CD4-positive, alpha-beta T cell treated with Interleukin-2 at 100 ng/mL for 4 hours (primary cell): ENCODE measurements around the gene KRT6B.
"Not testable (repeated sequence)": the region's sequence is repeated elsewhere in the genome, so short reads cannot be mapped to it uniquely, and the experiment has no call there.

Source experiments
- DNase-seq: peaks from one replicate; pipeline ENCODE4 v3.0.0-alpha.2; 2020; ENCODE audit warnings: low spot score

Gene KRT6B

GRCh38 chr12:52469853-52470252 is 17.9 kb upstream of the KRT6B start:
- DNase-seq = no peak

GRCh38 chr12:52464897-52465296 is 13.0 kb upstream of the KRT6B start:
- no peak for DNase-seq

DNA sequence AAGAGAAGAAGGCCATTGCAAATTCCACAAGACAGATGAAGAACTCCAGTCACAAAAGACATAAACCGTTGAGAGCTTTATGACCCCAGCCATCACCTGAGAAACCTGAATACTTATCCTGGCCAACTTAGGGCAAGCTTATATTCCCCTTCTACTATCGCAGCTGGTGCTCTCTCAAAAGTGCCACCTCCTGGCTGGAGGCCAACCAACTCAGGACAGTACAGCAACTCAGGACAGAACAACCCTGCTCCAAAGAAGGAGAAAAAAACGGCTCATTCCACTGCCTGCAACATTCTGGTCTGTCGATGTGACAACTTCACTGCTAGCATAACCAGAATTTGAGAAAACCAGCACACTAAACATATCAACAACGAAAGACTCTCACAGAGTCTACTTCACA is 9.7 kb upstream of the KRT6B start:
- no peak for DNase-seq

- DNase-seq = no peak
These were observed 6.9 kb upstream of the KRT6B start for GRCh38 chr12:52458861-52459260.

DNA sequence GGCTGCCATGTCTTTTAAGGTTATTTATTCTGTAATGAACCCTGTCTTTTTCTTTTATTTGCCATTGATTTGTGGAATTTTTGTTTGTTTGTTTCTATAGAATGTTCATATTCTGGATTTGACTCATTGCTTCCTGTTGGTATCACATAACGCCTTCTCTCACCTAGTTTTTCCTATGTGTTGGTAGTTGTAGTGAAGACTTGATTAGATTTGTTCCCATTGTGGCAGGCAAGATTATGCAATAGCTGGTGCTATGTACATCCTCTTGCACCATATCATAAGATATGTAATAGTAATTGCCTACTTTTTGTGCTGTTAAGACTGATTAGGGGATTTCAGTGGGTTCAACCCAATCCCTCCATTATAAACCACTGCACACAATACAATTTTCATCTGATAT is 3.9 kb upstream of the KRT6B start:
- no peak for DNase-seq

- no peak for DNase-seq
These were observed 2.7 kb upstream of the KRT6B start for GRCh38 chr12:52454411-52455201.

DNA sequence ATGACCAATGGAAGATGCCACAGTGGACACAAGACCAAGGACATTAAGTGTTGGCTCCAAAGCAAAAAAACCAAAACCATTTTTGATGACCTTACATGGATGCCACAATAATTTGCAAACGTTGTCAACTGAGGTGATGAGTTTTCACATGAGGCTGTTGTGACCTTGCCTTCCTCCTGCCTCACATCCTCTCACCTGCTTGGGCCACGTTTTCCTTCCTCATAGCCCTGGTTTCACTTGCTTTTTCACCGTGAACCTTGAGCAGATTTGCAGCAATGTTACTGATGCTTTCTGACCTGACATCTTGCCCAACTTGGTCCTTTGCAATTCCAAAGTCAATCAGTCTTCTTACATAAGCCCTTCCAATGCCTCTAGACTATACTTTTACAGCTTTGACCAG is 3.7 kb downstream of the KRT6B start:
- no peak for DNase-seq

GRCh38 chr12:52447196-52447595 is 4.8 kb downstream of the KRT6B start:
- not testable (repeated sequence) for DNase-seq

- DNase-seq = no peak
These were observed 5.4 kb downstream of the KRT6B start for GRCh38 chr12:52446367-52447045.

GRCh38 chr12:52445876-52446275 is 6.1 kb downstream of the KRT6B start:
- DNase-seq = no peak

- no peak for DNase-seq
These were observed 7.0 kb downstream of the KRT6B start for GRCh38 chr12:52444647-52445595.

GRCh38 chr12:52443966-52444365 is 8.0 kb downstream of the KRT6B start:
- no peak for DNase-seq

GRCh38 chr12:52442600-52443061 is 9.3 kb downstream of the KRT6B start:
- DNase-seq = no peak

GRCh38 chr12:52441320-52441911 is 10.5 kb downstream of the KRT6B start:
- DNase-seq = no peak

DNA sequence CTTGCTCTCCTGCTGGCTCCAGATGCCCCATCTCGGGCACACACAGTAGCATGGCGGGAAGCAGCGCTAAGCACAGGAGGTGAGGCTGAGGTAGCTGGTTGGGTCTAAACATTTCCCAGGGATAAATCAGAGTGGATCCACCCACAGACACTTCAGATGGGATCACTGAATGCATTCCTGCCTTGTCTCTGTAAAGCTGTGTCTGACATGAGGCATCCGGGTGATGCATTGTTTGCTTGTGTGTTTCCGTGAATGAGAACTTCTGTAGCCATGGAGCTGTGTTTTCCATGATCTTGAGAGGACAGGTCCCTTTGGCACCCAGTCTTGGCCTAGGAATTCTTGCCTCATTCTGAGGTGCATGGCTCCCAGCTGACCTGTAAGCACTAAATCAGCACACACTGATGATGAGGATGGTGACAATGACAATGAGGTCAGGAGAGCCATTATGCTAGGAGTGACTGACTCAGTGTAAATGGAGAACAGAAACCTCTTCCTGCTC is 11.1 kb downstream of the KRT6B start:
- no peak for DNase-seq

GRCh38 chr12:52439845-52440244 is 12.1 kb downstream of the KRT6B start:
- DNase-seq = no peak

- no peak for DNase-seq
These were observed 12.5 kb downstream of the KRT6B start for GRCh38 chr12:52439420-52439819.

GRCh38 chr12:52438305-52439301 is 13.3 kb downstream of the KRT6B start:
- no peak for DNase-seq

- no peak for DNase-seq
These were observed 14.4 kb downstream of the KRT6B start for GRCh38 chr12:52437508-52437907.

- no peak for DNase-seq
These were observed 15.0 kb downstream of the KRT6B start for GRCh38 chr12:52436828-52437474.
